AG08395 (cell line): Measurements from ENCODE around the gene RING1.

Experiments used
- DNase-seq: peaks from one replicate; pipeline ENCODE4 v3.0.0; 2012; ENCODE audit warnings: mixed read lengths, low spot score

The RING1 gene

DNA sequence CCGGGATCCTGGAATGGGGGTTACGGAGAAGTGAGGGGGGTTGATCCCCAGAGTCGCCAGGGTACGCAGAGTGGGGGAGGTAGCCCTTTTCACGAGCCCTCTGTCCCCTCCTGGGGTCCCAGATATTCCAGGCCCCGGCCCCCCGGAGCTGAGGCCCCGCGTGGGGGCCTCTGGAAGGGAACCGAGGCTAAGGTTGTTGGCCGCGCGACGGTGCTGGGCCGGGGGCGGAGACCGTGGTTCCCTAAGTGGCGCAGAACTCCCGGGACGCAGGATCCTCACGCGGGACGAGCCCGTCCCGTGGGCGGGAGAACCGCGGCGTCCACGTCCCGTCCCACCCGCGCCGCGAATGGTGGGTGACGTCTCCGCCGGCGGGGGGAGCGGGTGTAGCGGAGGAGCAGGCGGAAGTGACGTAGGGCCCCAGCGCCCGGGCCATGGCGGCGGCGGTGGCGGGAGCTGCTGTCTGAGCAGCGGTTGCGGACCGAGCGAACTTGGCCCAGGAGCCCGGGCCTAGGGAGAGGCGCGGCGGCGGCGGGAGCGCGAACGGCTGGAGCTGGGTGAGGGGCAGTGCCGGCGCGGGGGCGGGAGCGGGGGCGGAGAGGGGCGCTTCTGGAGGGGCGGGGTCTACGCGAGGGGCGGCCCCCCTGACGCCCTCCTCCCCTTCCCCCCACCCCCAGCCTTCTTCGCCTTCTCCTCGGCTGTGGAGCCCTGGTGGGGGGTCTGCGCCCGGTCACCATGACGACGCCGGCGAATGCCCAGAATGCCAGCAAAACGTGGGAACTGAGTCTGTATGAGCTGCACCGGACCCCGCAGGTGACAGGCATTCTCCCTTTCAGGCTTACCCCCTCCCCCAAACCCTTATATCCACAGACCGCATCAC is at the start of gene RING1:
TSS of gene RING1 (plus strand) at position 410 of the 877 bp plus-strand sequence. CDS start at position 733, 323 bp downstream.
- DNase-seq = peak; percentile 95

- DNase-seq = no peak
Measured at GRCh38 chr6:33160096-33160495, 48.2 kb upstream of the RING1 start.

DNA sequence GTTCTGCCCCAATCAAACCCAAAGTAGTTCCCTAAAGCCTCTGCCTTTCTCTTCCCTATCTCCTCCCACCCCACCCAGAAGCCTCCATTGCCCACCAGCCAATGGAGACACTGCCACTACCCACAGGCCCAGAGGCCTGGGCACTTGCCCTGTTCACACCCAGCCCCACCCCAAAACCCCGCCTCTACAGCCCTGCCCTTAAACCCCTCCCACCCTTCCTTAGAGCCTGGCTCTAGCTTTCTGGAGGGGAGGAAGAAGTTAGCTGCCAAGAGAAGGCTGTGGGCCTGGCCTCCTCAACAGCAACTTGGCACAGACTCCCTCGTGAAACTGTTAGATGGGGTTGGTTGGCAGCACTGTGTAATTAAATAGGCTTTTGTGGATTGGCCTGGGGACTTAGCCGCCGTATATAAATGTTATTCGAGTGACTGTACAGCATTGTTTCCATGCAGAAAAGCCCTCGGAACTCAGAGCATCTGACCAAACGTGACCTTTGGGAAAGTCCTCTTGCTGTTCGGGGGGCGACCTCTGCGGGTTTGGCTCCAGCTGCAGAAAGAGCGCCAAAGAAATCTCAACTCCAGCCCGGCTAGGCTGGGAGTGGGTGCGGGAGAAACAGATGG is 47.5 kb upstream of the RING1 start:
- peak; percentile 91 for DNase-seq

DNA sequence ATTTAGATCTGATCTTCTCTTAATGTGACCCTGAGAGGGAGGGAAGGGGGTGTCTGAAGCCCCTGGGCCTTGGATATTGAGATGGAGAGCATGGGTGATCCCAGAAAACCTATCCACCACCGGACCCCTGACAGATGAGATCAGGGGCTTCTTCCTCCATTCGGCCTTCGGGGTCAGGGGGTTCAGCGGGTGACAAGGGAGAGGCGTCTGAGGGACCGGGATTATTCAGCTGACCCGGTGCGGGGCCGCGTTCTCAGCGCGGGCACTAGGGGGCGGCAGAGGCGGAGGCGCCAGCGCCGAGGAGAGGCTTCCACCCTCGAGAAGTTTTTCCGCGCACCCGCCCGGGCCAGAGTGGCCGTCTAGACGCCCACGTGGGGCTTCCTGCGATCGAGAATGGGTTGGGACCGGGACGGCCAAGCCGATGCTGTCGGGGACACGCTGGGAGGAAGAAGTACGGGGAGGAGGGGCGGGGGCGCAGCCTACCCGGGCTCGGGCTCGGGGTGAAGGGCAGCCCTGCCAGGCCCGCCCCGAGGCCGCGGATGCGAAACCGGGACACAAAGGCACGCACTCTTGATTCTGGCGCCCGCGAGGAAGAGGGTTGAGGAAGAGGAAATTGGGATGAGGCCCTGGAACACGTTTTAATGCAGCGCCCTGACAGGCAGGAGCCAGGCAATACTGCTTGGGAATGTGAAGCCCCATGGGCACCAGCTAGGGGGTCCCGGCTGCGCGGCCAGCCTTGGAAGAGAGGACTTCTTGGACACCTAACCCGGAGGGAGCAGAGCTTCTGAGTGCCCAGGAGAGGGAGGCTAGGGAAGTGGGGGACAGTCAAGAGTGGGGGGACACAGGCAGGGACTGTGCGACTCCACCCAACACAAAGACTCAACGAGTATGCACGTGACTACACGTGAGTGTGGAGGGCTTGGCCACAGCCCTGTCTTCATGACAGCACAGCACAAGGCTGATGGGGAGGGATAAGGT is 46.7 kb upstream of the RING1 start:
- peak; percentile 90 for DNase-seq

DNA sequence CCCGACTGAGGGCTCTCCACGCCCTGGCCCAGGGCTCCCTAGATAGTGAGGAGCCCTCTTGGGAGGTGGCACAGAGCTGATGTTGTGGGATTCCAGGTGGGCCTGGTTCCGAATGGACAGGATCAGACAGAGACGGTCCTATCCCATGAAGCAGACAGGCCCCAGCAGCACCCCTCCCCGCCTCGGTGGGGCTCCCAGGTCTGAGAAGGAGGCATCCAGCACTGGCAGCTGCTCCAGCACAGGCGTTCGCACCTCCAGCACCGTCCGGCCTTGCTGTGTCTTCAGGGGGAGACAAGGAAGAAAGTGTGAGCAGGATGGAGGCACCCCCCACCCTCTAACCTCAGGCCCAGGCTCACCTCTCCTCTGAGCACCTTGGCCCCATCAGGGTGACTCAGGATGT is 44.8 kb upstream of the RING1 start:
- no peak for DNase-seq

GRCh38 chr6:33164176-33164575 is 44.1 kb upstream of the RING1 start:
- no peak for DNase-seq

DNA sequence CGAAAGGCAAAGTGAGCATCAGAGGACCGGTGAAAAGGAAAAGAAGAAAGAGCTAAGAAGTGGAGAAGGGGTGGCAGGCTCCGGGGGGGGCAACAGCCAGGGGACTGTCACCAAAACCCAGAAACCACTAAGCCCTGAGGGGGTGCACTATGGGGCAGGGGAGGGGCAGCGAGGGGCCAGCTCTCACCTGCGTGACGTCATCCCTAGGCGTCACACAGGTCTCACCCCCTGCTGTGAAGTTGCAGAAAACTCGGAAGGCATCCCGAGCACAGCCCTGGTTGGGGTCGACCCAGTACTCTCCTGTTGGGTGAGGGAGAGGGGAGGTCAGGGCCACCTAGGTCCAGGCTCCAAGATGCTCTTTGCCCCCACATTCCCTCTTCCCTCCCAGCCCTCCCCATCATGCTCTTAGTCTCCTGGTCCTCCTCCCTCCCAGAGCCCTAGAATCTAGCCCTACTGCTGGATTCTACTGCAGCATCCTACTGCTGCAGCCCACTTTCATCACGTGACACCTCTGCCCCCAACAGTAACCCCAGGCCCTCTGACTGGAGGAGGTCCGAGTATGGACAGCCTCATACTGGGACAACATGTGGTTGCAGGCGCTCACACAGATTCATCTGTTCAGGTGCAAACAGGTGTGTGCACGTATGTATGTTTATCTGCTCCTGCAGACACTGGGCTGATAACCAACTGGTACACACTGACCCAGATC is 43.5 kb upstream of the RING1 start:
- DNase-seq = no peak

DNA sequence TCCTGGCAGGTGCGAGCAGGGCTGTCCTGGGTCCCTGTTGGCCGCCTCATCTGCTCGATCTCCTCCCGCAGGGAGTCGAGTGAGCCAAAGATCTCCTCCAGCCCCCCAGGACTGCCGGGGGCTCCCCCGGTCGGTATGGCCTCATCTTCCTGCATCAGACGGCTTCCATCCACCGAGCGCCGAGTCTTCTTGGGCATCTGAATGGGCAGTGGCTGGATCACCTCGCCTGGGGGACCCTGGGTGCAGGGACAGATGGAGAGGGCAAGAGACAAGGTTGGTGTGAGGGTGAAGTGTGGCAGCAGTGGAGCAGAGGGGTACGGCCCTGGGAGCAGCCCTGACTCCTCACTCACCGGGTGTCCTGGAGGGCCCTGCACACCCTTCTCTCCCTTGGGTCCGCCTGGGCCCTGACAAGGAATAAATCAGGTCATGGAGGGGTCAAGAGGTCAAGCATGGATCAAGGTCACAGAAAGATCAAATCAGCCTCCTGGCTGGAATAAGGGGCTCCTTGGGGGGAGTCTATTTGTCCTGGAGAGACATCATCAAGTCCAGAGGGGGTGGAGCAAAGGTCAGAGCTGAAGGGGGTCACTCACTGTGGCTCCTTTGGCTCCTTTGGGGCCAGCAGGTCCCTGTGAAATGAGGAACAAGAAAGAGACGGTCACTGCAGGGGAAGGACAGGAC is 42.6 kb upstream of the RING1 start:
- DNase-seq = no peak

- no peak for DNase-seq
Measured at GRCh38 chr6:33166363-33166762, 41.9 kb upstream of the RING1 start.

DNA sequence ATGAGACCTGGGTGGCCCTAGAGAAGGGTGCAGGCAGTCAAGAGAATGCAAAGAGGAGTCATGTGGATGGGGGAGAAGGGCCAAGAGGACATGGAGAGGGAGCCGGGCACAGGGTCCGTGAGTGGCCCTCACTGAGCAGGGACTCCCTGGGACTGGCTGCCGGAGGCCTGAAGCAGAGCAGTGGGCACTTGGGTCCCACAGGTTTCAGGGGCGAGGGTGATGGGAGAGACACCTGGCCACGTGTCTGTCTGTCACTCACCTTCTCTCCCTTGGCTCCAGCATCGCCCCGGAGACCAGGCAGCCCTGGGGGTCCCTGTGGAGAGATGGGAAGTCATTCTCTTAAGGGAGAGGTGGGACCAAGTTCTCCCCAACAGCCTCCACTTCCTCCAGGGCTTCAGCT is 41.5 kb upstream of the RING1 start:
- DNase-seq = no peak

GRCh38 chr6:33167374-33168283 is 40.7 kb upstream of the RING1 start:
- DNase-seq = no peak

- no peak for DNase-seq
Measured at GRCh38 chr6:33168284-33168601, 40.1 kb upstream of the RING1 start.

GRCh38 chr6:33168639-33169038 is 39.7 kb upstream of the RING1 start:
- no peak for DNase-seq

GRCh38 chr6:33169291-33170175 is 38.8 kb upstream of the RING1 start:
- no peak for DNase-seq

DNA sequence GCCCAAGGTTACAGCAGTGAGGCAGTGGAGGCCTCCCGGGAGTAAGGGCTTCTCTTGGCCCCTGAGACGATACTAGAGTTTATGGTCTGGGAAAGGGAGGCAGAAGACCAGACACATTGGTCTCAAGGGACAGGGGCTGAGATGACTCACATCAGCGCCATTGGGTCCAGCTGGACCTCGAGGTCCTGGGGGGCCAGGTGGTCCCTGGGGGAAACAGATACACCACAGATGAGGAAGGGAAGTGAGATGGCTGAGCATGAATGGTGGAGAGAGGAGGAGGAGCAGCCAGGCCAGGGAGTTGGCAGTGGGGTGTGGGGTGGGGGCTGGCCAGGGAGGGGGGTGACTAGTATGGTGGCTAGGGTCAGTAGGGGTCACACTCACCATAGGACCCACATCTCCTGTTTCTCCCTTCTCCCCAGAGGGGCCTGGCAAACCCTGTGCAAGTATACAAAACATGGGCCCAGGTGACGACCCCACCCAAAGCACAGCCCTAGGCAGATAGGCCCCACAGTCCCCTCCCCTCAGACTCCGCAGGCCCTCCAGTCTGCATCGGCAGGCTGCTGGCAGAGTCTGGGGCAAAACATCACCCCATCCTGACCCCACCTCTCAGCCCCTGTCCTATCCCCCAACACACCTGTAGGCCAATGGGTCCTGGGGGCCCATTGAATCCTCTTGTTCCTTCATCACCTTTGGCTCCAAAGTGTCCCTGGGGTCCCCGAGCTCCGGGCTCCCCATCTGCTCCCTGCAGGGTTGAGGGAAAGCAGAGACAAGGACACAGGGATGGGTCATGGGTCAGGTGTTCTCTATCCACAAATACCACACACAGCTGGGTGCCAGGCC is 37.9 kb upstream of the RING1 start:
- no peak for DNase-seq

DNA sequence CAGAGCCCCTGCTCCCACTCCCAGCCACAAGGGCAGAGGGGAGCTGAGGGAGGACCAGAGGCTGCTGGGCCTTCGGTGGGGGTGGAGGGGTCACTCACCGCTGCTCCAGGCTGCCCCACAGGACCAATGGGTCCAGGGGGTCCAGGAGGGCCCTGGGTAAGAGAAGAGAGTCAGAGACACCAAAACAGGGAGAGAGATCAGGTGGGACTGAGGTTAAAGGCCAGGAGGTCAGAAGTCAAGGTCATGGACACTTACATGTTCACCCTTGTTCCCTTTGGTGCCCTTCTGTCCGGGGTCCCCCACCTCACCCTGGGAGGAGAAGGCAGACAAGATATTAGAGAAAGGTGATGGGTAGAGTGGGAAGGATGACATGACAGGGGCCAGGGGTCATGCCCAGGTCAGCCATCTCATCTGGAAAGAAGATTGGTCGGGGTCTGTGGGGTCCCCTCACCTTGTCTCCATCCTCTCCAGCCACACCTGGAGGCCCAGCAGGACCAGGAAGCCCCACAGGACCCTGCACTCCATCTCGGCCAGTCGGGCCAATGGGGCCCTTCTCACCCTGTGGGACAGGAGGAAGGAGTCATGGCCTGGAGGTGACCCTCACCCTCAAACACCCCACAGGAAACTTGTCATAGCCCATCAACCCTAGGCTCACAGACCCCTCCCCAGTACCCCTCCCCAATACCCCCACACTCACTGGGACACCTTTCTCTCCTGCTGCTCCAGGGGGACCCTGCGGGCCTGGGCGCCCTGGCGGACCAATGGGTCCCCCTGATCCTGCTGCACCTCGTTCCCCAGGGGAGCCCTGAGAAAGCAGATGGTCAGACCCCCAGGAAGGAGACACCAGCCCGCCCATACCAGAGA is 37.1 kb upstream of the RING1 start:
- no peak for DNase-seq
